Hepatocyte (in vitro differentiated cells): ENCODE data around the gene UROD. TPM values are rescaled to one million over a fixed set of nuclear protein-coding genes. Genes with fewer than 3 reads are reported as not detected.

Source experiments
- DNase-seq: peaks from one replicate; pipeline ENCODE4 v3.0.0-alpha.2; 2016; ENCODE audit warnings: low spot score
- H2AFZ ChIP-seq: fragments of 200-600 bp; sonication (generic); 2 replicates; pipeline ENCODE4 v1.6.0; 2016; ENCODE audit warnings: antibody characterized with exemption, mild to moderate bottlenecking
- H3K27ac ChIP-seq: fragments of 200-600 bp; sonication (generic); 2 replicates; pipeline ENCODE4 v1.5.1; 2016; ENCODE audit warnings: mild to moderate bottlenecking
- H3K27me3 ChIP-seq: fragments of 200-600 bp; sonication (generic); 2 replicates; pipeline ENCODE4 v1.6.1; 2016
- H3K36me3 ChIP-seq: fragments of 200-600 bp; sonication (generic); replicated peaks from 2 replicates; pipeline ENCODE4 v1.5.1; 2016; ENCODE audit warnings: low read depth; ENCODE audit not compliant: insufficient read depth
- H3K4me1 ChIP-seq: fragments of 200-600 bp; sonication (generic); 2 replicates; pipeline ENCODE4 v1.5.1; 2016; ENCODE audit warnings: mild to moderate bottlenecking, moderate library complexity; ENCODE audit not compliant: insufficient read depth
- H3K4me2 ChIP-seq: fragments of 200-600 bp; sonication (generic); 2 replicates; pipeline ENCODE4 v1.6.0; 2016
- H3K4me3 ChIP-seq: fragments of 200-600 bp; sonication (generic); 2 replicates; pipeline ENCODE4 v1.5.1; 2016; ENCODE audit warnings: mild to moderate bottlenecking
- H3K79me2 ChIP-seq: fragments of 200-600 bp; sonication (generic); 2 replicates; pipeline ENCODE4 v1.6.0; 2017; ENCODE audit warnings: mild to moderate bottlenecking
- H3K9me2 ChIP-seq: fragments of 200-600 bp; sonication (generic); replicated peaks from 2 replicates; pipeline ENCODE4 v1.6.0; 2017; ENCODE audit warnings: mild to moderate bottlenecking; ENCODE audit not compliant: insufficient read depth
- H3K9me3 ChIP-seq: fragments of 200-600 bp; sonication (generic); 2 replicates; pipeline ENCODE4 v1.5.1; 2016; ENCODE audit warnings: low read depth, mild to moderate bottlenecking
- H4K20me1 ChIP-seq: fragments of 200-600 bp; sonication (generic); 2 replicates; pipeline ENCODE4 v1.6.0; 2016; ENCODE audit warnings: mild to moderate bottlenecking; ENCODE audit not compliant: insufficient read depth, poor library complexity, severe bottlenecking
- CTCF ChIP-seq: fragments of 200-600 bp; sonication (generic); IDR thresholded peaks from 2 replicates; pipeline ENCODE4 v1.5.1; 2016; ENCODE audit warnings: antibody characterized with exemption, mild to moderate bottlenecking; ENCODE audit not compliant: poor library complexity
- EZH2 ChIP-seq: fragments of 200-600 bp; sonication (generic); IDR thresholded peaks from 2 replicates; pipeline ENCODE4 v1.6.1; 2016; ENCODE audit warnings: antibody characterized with exemption, mild to moderate bottlenecking, borderline replicate concordance
- EZH2phosphoT487 ChIP-seq: fragments of 200-600 bp; sonication (generic); IDR thresholded peaks from one replicate; pipeline ENCODE4 v1.6.1; 2018; ENCODE audit warnings: antibody characterized with exemption, mild to moderate bottlenecking, low read depth, moderate library complexity; ENCODE audit not compliant: unreplicated experiment, severe bottlenecking
- WGBS: methylation state at CpG from one replicate; pipeline ENCODE4 v1.1.6; 2016; ENCODE audit warnings: low lambda C conversion rate; ENCODE audit errors: missing lambda C conversion rate; 5-methylcytosine and 5-hydroxymethylcytosine counted together
- polyA plus RNA-seq: library from polyadenylated mRNA; unstranded; fragments of >200 nt; fragmentation: Nextera tagmentation; extraction: Ambion mirVana; gene quantifications from 2 replicates; pipeline ENCODE4 v1.2.1, GENCODE V29; 2016
- total RNA-seq: library from RNA; depleted of rRNA; stranded (reverse); fragments of >200 nt; gene quantifications from 2 replicates; pipeline ENCODE4 v1.2.3, GENCODE V29; 2014

Gene UROD
- total and polyA plus RNA-seq, 2 experiments from 2014 or later, result 91.8 to 152 TPM

GRCh38 chr1:45012639-45013278 lies 705 bp downstream of the UROD start:
- Histone ChIP-seq H3K4me2 (peak overlapping the region; percentile 87), H3K79me2 (peaks cover 31% of the 10 kb centered on the region), H4K20me1 (peaks cover 3% of the 10 kb centered on the region), H3K4me1 (peaks cover 16% of the 10 kb centered on the region), H3K9me3 (no peaks in the 10 kb centered on the region), H3K4me3 (peak overlapping the region; percentile 34), H3K27me3 (no peaks in the 10 kb centered on the region), H2AFZ (peak overlapping the region; percentile 61), H3K27ac (peak overlapping the region; percentile 82), H3K36me3 (no peaks in the 10 kb centered on the region), H3K9me2 (no peaks in the 10 kb centered on the region)
- TF ChIP-seq CTCF (no peak), EZH2 (no peak), EZH2phosphoT487 (no peak)
- 7% methylated on average over 20 of the region's 21 CpGs for WGBS
- peak; percentile 83 for DNase-seq

GRCh38 chr1:45013551-45014209 lies 1.6 kb downstream of the UROD start:
- Histone ChIP-seq H3K79me2 (peaks cover 31% of the 10 kb centered on the region), H3K4me2 (peak overlapping the region; percentile 87), H3K4me3 (no peak overlapping the region), H3K4me1 (peaks cover 16% of the 10 kb centered on the region), H3K27ac (no peak overlapping the region), H3K9me3 (no peaks in the 10 kb centered on the region), H3K36me3 (no peaks in the 10 kb centered on the region), H3K27me3 (no peaks in the 10 kb centered on the region), H4K20me1 (peaks cover 3% of the 10 kb centered on the region), H2AFZ (no peak overlapping the region), H3K9me2 (no peaks in the 10 kb centered on the region)
- no peak for DNase-seq
- no peak for TF ChIP-seq CTCF
- TF ChIP-seq EZH2phosphoT487, result no peak
- TF ChIP-seq EZH2, result no peak
- 87% methylated on average over 12 of the region's 12 CpGs for WGBS

- no peak overlapping the region for H3K4me3 ChIP-seq
- H3K9me2 ChIP-seq, result no peaks in the 10 kb centered on the region
- peak; percentile 89 for DNase-seq
- H3K4me1 ChIP-seq, result peaks cover 16% of the 10 kb centered on the region
- H3K4me2 ChIP-seq, result no peak overlapping the region
- TF ChIP-seq EZH2phosphoT487, result no peak
- TF ChIP-seq EZH2, result no peak
- TF ChIP-seq CTCF, result peak; percentile 92
- H3K27me3 ChIP-seq, result no peaks in the 10 kb centered on the region
- no peaks in the 10 kb centered on the region for H3K36me3 ChIP-seq
- no peak overlapping the region for H3K27ac ChIP-seq
- H2AFZ ChIP-seq, result no peak overlapping the region
- H3K9me3 ChIP-seq, result no peaks in the 10 kb centered on the region
- peaks cover 30% of the 10 kb centered on the region for H3K79me2 ChIP-seq
- peaks cover 3% of the 10 kb centered on the region for H4K20me1 ChIP-seq
- WGBS, result 59% methylated on average over 6 of the region's 6 CpGs
Observed at GRCh38 chr1:45014321-45015028, 2.4 kb downstream of the UROD start.
